Thymus (tissue), 11 donors: Measurements from ENCODE around the gene TCERG1L. TPM values are rescaled to one million over a fixed set of nuclear protein-coding genes. Genes with fewer than 3 reads are reported as not detected.

Experiments used
- DNase-seq, 9 donors: peaks; one replicate each; pipeline ENCODE4 v3.0.0-alpha.2; 2013; ENCODE audit warnings: low spot score in 9 of 9, low read depth in 6 of 9, missing footprints in 1 of 9
- H3K27ac ChIP-seq, 2 donors: one replicate each; pipeline ENCODE4 v1.5.1; 2013; ENCODE audit warnings: control low read depth in 1 of 2, low read depth in 1 of 2, low read length in 1 of 2, mild to moderate bottlenecking in 1 of 2, moderate library complexity in 1 of 2
- H3K27me3 ChIP-seq, 2 donors: one replicate each; pipeline ENCODE4 v1.5.1; 2013; ENCODE audit warnings: low read length in 1 of 2; ENCODE audit not compliant: control insufficient read depth in 2 of 2, insufficient read depth in 1 of 2
- H3K36me3 ChIP-seq, 2 donors: one replicate each; pipeline ENCODE4 v1.5.1; 2013; ENCODE audit warnings: low read length in 1 of 2, mild to moderate bottlenecking in 1 of 2, moderate library complexity in 1 of 2; ENCODE audit not compliant: control insufficient read depth in 2 of 2, insufficient read depth in 2 of 2
- H3K4me1 ChIP-seq, 2 donors: one replicate each; pipeline ENCODE4 v1.5.1; 2013; ENCODE audit warnings: low read length in 2 of 2; ENCODE audit not compliant: control insufficient read depth in 2 of 2, insufficient read depth in 2 of 2
- H3K4me3 ChIP-seq, 2 donors: one replicate each; pipeline ENCODE4 v1.5.1; 2013; ENCODE audit warnings: low read length in 2 of 2, control low read depth in 1 of 2, mild to moderate bottlenecking in 1 of 2
- H3K9me3 ChIP-seq, 2 donors: one replicate each; pipeline ENCODE4 v1.5.1; 2013; ENCODE audit warnings: low read length in 1 of 2, mild to moderate bottlenecking in 1 of 2; ENCODE audit not compliant: control insufficient read depth in 2 of 2, insufficient read depth in 1 of 2
- WGBS: extraction: QIAGEN DNeasy Blood & Tissue Kit; methylation state at CpG from one replicate; pipeline ENCODE4 v1.1.7; 2013; 5-methylcytosine and 5-hydroxymethylcytosine counted together
- polyA plus RNA-seq: library from polyadenylated mRNA; stranded (reverse); fragments of 200-250 nt; gene quantifications from one replicate; pipeline ENCODE4 v1.2.3, GENCODE V29; 2013
- total RNA-seq: library from RNA; stranded (reverse); fragments of 120-200 nt; gene quantifications from one replicate; pipeline ENCODE4 v1.2.4, GENCODE V29; 2013
- donor health status: healthy.

Gene TCERG1L
- total and polyA plus RNA-seq, 2 donors: 0.52 to 1.5 TPM

DNA sequence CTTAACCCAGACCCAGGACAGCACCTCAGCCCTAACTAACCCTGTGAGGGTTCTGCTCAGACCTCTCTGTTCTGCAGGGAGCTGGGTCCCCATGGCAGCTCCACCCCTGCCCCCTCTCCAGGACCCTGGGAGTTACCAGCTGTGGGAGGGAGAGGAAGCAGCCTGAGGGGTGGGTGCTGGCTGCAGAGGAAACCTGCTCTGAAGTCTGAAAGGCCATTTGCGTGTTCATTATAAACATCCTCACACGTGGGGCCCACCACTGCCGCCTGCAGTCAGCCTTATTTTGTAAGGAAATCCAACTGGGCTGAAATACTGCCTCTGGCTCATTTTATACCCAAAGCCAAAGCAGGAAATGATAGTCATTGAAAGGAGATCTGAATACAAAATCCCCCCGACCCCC is 195.7 kb downstream of the TCERG1L start:
- Histone ChIP-seq H3K27me3 (no peaks in the 10 kb centered on the region), H3K27ac (no peak overlapping the region), H3K36me3 (no peaks in the 10 kb centered on the region), H3K4me3 (no peak overlapping the region), H3K9me3 (no peaks in the 10 kb centered on the region), H3K4me1 (no peaks in the 10 kb centered on the region)
- 78% methylated on average over 4 of the region's 4 CpGs for WGBS
- DNase-seq: no peak

DNA sequence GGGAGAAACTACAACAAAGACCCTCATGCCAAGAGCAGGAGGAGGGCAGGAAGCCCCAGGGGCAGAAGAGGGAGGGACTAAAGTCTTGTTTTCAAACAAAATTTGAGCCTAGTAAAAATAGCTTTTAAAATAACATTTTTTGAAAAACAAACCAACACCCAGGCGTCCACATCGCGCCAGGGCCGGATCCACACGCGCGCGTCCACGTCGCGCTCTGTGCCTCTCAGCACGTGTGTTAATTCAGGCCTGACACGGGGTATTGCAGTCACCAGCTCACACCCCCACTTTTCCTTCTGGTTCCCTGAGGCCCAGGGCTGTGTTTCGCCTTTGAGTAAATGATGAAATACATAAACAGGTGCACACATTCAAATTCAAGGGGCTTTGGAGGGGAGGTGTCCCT is 196.2 kb downstream of the TCERG1L start:
- Histone ChIP-seq H3K4me1 (no peaks in the 10 kb centered on the region), H3K9me3 (no peaks in the 10 kb centered on the region), H3K27me3 (no peaks in the 10 kb centered on the region), H3K36me3 (no peaks in the 10 kb centered on the region), H3K27ac (no peak overlapping the region), H3K4me3 (no peak overlapping the region)
- no peak for DNase-seq
- 98% methylated on average over 14 of the region's 14 CpGs for WGBS

DNA sequence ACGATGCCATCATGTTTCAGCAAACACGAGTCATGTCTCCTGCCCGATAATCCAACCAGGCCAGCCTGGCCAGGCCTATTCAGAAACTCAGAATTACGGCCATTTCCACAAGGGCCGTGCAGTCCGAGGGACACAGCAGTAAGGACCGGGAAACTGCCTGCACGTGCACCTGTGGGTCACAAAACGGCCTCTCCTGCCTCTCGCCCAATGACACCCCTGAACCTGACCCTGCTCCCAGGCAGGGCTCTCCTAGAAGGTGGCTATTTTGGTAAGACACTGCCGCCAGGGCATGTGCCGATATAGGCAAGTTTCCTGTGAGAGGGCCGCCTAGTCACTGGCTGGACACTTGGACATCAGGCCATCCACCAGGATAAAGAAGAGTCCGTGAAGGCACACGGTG is 196.7 kb downstream of the TCERG1L start:
- Histone ChIP-seq H3K36me3 (no peaks in the 10 kb centered on the region), H3K4me1 (no peaks in the 10 kb centered on the region), H3K4me3 (no peak overlapping the region), H3K27me3 (no peaks in the 10 kb centered on the region), H3K27ac (no peak overlapping the region), H3K9me3 (no peaks in the 10 kb centered on the region)
- DNase-seq: no peak
- WGBS: 97% methylated on average over 15 of the region's 15 CpGs

DNA sequence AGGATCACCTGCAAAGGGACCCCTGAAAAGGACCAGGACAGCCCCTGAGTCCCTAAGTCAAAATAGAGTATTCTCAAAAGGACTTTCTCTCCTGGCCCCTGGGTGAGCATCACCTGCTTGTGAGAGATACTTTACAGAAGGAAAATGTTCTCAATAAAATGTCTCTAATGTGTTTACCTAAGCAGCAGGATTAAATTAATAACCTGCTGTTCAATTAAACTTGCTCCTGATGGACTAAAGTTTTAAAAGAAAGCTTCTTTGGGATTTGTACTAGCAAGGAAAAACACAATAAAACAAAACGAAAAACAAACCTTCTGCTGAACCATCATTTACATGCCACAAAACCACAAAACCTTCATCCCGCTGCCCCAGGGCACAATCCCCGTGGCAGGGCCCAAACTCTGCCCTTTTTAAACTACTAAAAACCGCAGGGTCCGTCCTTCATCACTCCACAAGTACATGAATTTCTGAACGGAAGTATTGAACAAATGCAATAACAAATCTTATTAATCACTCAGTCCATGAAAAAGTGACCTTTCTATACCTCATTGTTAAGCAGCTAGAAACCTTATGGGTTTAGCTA is 197.7 kb downstream of the TCERG1L start:
- WGBS: 65% methylated on average over 6 of the region's 6 CpGs
- no peak overlapping the region for H3K4me3 ChIP-seq
- no peaks in the 10 kb centered on the region for H3K36me3 ChIP-seq
- peaks cover 0 to 2% of the 10 kb centered on the region in 2 donors for H3K9me3 ChIP-seq
- DNase-seq: no peak
- no peak overlapping the region for H3K27ac ChIP-seq
- H3K27me3 ChIP-seq: no peaks in the 10 kb centered on the region
- H3K4me1 ChIP-seq: no peaks in the 10 kb centered on the region

DNA sequence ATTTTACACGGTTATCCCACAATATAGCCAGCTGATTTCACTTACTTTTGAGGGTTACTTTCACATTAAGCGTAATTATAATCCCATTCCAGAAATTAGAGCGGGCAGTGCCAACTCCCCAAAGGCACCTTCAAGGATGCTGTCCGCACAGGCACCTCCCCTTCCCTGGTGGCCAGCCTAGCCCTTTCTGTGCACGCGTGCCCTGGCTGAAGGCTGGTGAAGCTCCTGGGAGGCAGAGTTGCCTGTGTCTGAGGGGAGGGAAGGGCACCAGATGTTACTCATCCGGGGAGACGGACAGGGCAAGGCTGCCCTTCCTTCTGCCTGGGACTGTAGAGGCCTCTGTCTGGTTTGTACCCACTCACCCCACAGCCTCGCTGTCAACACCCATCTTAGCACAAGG is 198.4 kb downstream of the TCERG1L start:
- no peaks in the 10 kb centered on the region for H3K36me3 ChIP-seq
- no peak overlapping the region for H3K4me3 ChIP-seq
- H3K27ac ChIP-seq: no peak overlapping the region
- no peak for DNase-seq
- peaks cover 0 to 8% of the 10 kb centered on the region in 2 donors for H3K9me3 ChIP-seq
- H3K4me1 ChIP-seq: no peaks in the 10 kb centered on the region
- H3K27me3 ChIP-seq: no peaks in the 10 kb centered on the region
- 95% methylated on average over 9 of the region's 9 CpGs for WGBS

DNA sequence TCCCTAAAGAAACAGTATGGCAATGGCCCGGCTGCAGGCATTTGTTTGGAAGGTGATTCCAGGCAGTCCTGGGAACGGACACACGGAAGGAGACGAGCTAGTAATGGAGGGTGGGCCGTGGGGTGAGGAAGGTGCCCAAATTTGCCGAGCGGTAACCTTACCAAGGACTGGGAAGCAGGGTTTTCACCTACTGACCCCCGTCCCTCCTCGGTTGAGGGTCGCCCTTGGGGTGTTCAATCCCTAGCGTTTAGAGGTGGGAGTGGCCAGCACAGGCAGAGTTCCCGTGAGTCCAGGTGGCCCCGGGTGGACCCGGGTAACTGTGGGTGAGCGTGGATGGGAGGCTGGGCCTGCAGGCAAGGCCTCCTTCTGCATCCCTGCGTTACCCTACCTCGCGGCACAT is 198.8 kb downstream of the TCERG1L start:
- H3K4me1 ChIP-seq: no peaks in the 10 kb centered on the region
- H3K4me3 ChIP-seq: no peak overlapping the region
- H3K9me3 ChIP-seq: peaks cover 0 to 11% of the 10 kb centered on the region in 2 donors
- DNase-seq: no peak
- H3K27me3 ChIP-seq: no peaks in the 10 kb centered on the region
- H3K27ac ChIP-seq: no peak overlapping the region
- WGBS: 95% methylated on average over 18 of the region's 18 CpGs
- H3K36me3 ChIP-seq: no peaks in the 10 kb centered on the region

DNA sequence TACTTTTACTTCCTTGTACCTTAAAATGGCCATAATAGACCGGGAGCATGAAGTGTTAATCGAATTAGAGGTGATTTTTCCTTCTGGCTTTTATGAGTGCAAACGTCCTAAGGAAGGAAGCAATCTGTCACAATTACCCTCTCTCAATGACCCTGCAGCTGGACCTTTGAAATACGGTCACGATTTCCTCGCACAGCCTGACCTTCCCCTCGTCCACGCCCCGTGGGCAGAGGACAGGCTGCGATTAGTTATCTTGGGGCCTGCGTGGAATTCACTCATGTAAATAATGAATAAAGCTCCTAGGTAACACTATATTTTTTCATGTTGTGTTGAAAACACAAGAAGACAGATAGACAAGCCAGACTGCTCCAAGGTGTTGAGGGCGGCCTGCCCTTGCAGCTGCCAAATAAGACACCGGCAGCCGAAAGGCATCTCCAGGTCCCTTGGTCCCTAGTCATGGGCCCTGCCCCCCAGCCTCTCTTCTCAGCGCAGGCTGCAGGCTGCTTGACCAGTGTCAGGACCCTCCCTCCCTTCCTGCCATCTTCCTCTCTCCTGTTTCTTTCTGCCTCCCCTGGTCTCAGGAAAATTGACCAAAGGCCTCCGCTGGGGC is 199.9 kb downstream of the TCERG1L start:
- Histone ChIP-seq H3K4me3 (no peak overlapping the region), H3K9me3 (peaks cover 0 to 11% of the 10 kb centered on the region in 2 donors), H3K27ac (no peak overlapping the region), H3K36me3 (no peaks in the 10 kb centered on the region), H3K4me1 (no peaks in the 10 kb centered on the region), H3K27me3 (no peaks in the 10 kb centered on the region)
- WGBS: 46% methylated on average over 16 of the region's 16 CpGs
- DNase-seq: no peak

DNA sequence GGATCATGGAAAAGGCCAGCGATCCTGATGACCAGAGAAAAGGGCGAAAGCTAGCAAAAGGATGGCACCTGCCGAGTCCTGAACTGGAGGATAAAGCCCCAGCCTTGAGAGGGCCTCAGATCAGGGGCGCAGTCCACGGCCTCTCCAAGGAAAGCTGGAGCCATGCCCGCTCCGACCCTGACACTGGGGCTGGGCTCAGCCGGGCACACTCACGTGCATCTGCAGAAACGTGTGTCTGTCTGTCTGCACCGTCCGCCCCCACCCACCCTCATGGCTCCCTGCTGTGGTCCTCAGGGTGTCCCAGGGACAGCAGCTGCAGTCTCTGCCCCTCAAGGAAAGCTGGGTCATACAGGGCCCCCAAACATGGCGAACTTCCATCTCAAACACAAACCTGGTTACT is 200.5 kb downstream of the TCERG1L start:
- DNase-seq: no peak
- Histone ChIP-seq H3K27ac (no peak overlapping the region), H3K27me3 (no peaks in the 10 kb centered on the region), H3K4me1 (no peaks in the 10 kb centered on the region), H3K4me3 (no peak overlapping the region), H3K9me3 (peaks cover 0 to 11% of the 10 kb centered on the region in 2 donors), H3K36me3 (no peaks in the 10 kb centered on the region)
- WGBS: 89% methylated on average over 13 of the region's 13 CpGs

DNA sequence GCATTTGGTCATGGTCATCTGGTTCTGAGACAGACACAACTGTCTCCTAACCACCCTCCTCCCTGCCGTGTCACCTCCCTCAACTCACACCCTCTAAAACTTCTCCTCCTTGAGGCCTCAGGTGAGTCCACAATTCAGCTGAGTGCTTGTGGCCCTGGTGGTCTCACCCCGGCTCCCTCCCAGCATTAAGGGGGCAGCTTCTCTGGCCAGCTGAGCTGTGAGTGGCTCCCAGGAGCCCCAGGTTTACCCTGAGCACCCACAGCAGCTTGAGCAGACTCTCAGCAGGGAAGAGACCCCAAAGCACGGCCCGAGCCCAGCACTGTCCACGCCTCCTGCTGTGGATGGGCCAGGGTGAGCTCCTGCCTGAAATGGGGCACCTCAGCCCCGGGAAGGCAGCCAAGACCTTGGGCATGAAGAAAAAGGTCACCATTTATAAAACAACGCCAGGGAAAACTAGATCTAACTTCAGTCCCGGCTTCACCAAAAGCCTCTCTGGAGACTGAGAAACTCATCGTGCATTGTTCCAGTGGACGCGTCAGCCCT is 201.2 kb downstream of the TCERG1L start:
- Histone ChIP-seq H3K4me3 (no peak overlapping the region), H3K4me1 (no peaks in the 10 kb centered on the region), H3K27ac (no peak overlapping the region), H3K9me3 (peaks cover 0 to 13% of the 10 kb centered on the region in 2 donors), H3K36me3 (no peaks in the 10 kb centered on the region), H3K27me3 (no peaks in the 10 kb centered on the region)
- 87% methylated on average over 11 of the region's 11 CpGs for WGBS
- no peak for DNase-seq
